Testis (tissue), 2 donors: Measurements from ENCODE around the gene ESRRB.

Experiments
- POLR2A ChIP-seq: fragments of 450-650 bp; IDR thresholded peaks from one replicate; pipeline ENCODE4 v1.6.1; 2017; ENCODE audit warnings: antibody characterized with exemption, mild to moderate bottlenecking, moderate library complexity
- TF ChIP-seq, protein P1 (sequence below), 3 experiments: fragments of 450-650 bp in 2 of 3; fragments of 200-600 bp in 1 of 3; sonication (generic) in 1 of 3; IDR thresholded peaks; one replicate each; pipeline ENCODE4 v1.5.1; 2016 to 2019; ENCODE audit warnings: antibody characterized with exemption in 3 of 3, mild to moderate bottlenecking in 2 of 3, moderate library complexity in 1 of 3

- TF ChIP-seq, protein P1, sequence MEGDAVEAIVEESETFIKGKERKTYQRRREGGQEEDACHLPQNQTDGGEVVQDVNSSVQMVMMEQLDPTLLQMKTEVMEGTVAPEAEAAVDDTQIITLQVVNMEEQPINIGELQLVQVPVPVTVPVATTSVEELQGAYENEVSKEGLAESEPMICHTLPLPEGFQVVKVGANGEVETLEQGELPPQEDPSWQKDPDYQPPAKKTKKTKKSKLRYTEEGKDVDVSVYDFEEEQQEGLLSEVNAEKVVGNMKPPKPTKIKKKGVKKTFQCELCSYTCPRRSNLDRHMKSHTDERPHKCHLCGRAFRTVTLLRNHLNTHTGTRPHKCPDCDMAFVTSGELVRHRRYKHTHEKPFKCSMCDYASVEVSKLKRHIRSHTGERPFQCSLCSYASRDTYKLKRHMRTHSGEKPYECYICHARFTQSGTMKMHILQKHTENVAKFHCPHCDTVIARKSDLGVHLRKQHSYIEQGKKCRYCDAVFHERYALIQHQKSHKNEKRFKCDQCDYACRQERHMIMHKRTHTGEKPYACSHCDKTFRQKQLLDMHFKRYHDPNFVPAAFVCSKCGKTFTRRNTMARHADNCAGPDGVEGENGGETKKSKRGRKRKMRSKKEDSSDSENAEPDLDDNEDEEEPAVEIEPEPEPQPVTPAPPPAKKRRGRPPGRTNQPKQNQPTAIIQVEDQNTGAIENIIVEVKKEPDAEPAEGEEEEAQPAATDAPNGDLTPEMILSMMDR (IDR thresholded peaks at IDR 0.05) = no peak
- TF ChIP-seq POLR2A = no peak
Measured at GRCh38 chr14:76518366-76518765, 142.4 kb downstream of the ESRRB start.
